Measurements from ENCODE around the gene RALGPS2. TPM values are rescaled to one million over a fixed set of nuclear protein-coding genes. Genes with fewer than 3 reads are reported as not detected.

The RALGPS2 gene
- polyA plus RNA-seq, 1 donor from 2014 or later, result 257 TPM

DNA sequence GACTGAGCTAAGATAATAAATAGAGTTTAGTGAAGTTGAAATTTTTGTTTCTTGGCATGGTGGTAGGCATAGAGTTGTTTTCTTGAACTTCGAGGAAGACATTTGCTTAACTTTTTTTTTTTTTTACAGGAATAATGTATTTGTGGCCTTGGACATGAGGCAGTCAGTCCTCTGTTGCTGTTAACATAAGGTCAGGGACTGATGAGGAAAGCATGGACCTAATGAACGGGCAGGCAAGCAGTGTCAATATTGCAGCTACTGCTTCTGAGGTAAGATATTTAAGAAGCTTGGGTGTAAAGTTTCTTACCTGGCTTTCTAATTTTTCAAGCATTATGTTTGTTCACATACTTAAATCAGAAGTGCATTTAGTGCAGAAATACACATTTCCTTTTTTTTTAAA lies 51.5 kb downstream of the RALGPS2 start:
- H3K9me3 Mint-ChIP-seq, result peaks cover 0 to 2% (median 0%) of the 10 kb centered on the region in 3 donors
- H3K4me3 Mint-ChIP-seq, result peak overlapping the region in 2 of 4 donors; percentile 12 to 13
- peak overlapping the region in 2 of 3 donors; percentile 66 to 71 for H3K27ac Mint-ChIP-seq
- H3K4me1 Mint-ChIP-seq, result peaks cover 25 to 36% (median 35%) of the 10 kb centered on the region in 3 donors
- peaks cover 14% of the 10 kb centered on the region for H3K36me3 Mint-ChIP-seq
- H3K27me3 Mint-ChIP-seq, result no peaks in the 10 kb centered on the region

DNA sequence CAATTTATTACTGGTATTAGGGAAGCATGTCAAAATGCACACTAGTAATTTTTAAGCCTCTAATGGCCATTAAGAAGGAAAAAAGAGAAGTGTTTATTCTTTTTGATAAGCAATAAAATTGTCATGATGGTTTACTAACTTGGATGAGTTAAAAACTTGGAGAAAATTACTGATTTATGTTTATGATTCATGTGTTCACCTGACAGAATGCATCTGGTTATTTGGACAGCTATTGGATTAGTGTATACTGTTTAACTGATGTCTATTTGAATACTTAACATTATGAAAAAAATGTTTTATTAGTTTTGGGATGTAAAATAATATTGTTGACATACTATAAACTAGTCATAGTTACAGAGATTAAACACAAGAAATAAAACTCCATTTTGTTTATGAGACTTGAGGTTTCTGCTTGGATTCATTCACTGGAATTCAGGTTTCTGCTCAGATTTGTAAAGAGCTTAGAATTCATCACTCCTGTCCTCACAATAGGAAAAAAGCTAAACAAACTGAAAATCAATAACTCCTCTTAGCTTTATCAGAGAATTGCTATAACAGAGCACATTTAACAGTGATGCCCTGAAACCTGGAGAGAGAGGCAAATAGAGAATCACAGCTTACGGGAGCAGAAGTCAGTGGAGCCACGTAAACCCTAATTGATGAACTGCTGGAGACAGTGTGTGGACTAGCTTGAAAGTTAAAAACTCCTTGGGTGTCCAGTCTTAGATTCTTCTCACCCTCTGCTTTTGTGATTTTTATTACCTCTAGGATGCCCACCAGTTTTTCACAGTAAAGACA lies 56.7 kb downstream of the RALGPS2 start:
- Mint-ChIP-seq H3K9me3 (peaks cover 0 to 2% (median 0%) of the 10 kb centered on the region in 3 donors), H3K27me3 (no peaks in the 10 kb centered on the region), H3K36me3 (peaks cover 13% of the 10 kb centered on the region), H3K27ac (peak overlapping the region; percentile 41 to 69 (median 57)), H3K4me3 (peak overlapping the region in 3 of 4 donors; percentile 2 to 78 (median 56)), H3K4me1 (peaks cover 17 to 48% (median 40%) of the 10 kb centered on the region in 3 donors)

DNA sequence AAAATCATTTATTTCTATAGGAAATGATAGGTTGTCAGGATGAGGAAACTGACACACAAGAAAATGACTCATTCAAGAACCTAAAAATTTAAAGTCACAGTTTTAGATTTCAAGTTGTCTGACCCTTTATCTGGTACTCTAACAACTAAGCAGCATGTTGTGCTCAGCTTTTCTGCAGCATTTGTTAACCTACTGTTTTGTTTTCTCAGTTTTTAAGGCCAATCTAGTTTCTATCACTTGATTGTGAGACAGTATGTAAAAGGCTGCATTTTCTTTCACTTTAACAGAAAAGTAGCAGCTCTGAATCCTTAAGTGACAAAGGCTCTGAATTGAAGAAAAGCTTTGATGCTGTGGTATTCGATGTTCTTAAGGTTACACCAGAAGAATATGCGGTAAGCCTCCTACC lies 59.1 kb downstream of the RALGPS2 start:
- Mint-ChIP-seq H3K9me3 (no peaks in the 10 kb centered on the region), H3K4me3 (no peak overlapping the region), H3K27ac (peak overlapping the region in 2 of 3 donors; percentile 21 to 36), H3K27me3 (no peaks in the 10 kb centered on the region), H3K4me1 (peaks cover 19 to 60% (median 53%) of the 10 kb centered on the region in 3 donors), H3K36me3 (peaks cover 15% of the 10 kb centered on the region)

DNA sequence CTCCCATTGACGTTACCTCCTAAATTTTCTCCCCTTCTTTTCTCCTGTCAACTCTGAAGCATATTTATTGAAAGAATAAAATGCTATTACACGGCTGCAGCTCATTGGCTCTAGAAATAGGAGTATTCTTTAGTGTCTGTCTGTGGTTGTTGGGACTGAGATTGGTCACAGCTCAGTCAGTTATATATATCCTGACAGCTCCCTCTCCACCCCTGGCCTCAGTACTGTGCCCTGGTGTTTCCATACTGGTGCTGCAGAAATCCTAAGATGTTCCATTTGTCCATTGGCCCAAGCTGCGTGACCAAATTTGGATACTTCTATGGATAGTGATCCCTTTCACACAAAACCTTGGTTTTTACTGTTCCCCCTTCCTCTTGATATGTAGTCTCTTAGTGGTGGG lies 67.3 kb downstream of the RALGPS2 start:
- Mint-ChIP-seq H3K36me3 (peaks cover 12% of the 10 kb centered on the region), H3K4me3 (no peak overlapping the region), H3K27me3 (no peaks in the 10 kb centered on the region), H3K27ac (no peak overlapping the region), H3K4me1 (peaks cover 26 to 49% (median 44%) of the 10 kb centered on the region in 3 donors), H3K9me3 (no peaks in the 10 kb centered on the region)

DNA sequence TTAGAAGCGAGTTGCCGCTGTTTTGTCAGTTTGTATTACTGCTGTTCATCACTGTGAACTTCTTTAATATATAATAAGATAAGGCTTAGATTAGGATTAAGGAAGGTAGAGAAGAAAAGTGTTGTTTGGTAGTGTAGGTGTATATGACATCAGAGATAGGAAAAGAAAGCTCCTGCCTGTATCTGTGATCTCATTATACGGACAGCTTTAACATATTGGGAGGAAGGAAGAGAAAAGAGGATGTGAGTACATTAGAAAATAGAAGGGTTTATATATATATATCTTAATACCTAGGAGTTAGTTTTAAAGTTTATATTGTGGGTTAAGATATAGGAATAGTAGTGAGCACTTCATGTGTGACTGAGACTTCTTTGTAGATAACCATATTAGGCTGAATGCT lies 71.0 kb downstream of the RALGPS2 start:
- Mint-ChIP-seq H3K27me3 (no peaks in the 10 kb centered on the region), H3K4me1 (peaks cover 25 to 40% (median 40%) of the 10 kb centered on the region in 3 donors), H3K4me3 (peak overlapping the region in 2 of 4 donors; percentile 2 to 20), H3K36me3 (peaks cover 10% of the 10 kb centered on the region), H3K9me3 (no peaks in the 10 kb centered on the region), H3K27ac (peak overlapping the region; percentile 0 to 79 (median 53))

DNA sequence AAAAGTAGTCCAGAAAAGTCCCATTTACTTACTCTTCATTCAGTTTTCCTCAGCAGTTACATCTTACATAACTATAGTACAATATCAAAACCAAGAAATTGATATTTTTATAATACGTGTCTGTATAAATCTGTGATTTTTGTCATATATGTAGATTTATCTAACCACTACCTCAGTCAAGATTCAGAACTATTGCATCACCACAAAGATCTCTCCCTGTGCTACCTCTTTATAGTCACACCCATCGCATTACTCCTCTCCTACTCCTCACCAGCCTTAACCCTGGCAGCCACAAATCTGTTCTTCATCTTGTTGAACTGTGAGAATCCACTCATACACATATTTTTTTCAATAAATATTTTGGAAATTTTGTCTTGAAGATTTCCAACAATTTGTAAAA lies 72.5 kb downstream of the RALGPS2 start:
- Mint-ChIP-seq H3K4me1 (peaks cover 21 to 37% (median 34%) of the 10 kb centered on the region in 3 donors), H3K36me3 (peaks cover 10% of the 10 kb centered on the region), H3K9me3 (no peaks in the 10 kb centered on the region), H3K4me3 (no peak overlapping the region), H3K27ac (peak overlapping the region; percentile 3 to 58 (median 27)), H3K27me3 (no peaks in the 10 kb centered on the region)

DNA sequence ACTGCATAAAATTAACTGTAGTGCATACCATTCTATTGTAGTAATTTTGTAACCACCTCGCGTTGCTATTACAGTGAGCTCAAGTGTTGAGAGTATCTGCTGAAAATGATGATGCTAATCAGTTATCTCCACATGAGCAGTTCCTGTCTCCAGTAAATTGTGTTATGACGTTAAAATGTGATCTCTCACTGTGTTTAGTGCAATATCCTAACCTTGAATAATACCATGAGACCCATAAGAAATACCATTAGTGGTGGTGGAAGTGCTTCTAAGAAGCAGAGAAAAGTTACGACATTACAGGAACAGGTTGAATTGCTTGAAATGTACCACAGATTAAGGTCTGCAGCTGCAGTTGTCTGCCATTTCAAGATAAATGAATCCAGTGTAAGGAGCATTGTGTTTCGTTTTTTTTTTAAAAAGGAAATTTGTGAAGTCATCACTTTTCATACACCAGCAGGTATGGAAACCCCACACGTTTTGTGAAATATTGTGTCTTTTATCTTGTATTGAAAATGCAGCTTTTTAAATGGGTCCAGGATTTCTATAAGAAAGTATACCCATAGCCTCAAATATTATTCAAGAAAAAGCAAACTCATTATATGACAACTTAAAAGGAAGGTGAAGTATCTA lies 73.3 kb downstream of the RALGPS2 start:
- Mint-ChIP-seq H3K9me3 (no peaks in the 10 kb centered on the region), H3K36me3 (peaks cover 10% of the 10 kb centered on the region), H3K27me3 (no peaks in the 10 kb centered on the region), H3K4me3 (no peak overlapping the region), H3K27ac (no peak overlapping the region), H3K4me1 (peaks cover 24 to 40% (median 36%) of the 10 kb centered on the region in 3 donors)

DNA sequence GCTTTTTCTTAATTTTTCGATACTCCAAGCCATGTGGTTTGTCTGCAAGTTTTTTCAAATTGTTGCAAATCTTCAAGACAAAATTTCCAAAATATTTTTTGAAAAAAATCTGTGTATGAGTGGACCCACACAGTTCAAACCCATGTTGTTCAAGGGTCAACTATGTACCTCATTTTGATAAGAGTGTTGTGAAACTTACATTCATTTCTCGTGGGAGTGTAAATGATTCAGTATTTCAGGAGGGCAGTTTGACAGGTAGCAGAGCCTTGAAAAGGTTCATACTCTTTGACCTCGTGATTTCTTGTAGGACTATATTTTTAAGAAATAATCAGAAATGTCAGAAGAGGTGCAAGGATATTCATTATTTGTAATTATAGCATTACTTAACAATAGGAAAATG lies 77.8 kb downstream of the RALGPS2 start:
- no peak overlapping the region for H3K27ac Mint-ChIP-seq
- H3K27me3 Mint-ChIP-seq, result no peaks in the 10 kb centered on the region
- H3K4me1 Mint-ChIP-seq, result peaks cover 10 to 46% (median 31%) of the 10 kb centered on the region in 3 donors
- H3K36me3 Mint-ChIP-seq, result peaks cover 8% of the 10 kb centered on the region
- peak overlapping the region in 1 of 4 donors; percentile 5 for H3K4me3 Mint-ChIP-seq
- peaks cover 0 to 4% (median 0%) of the 10 kb centered on the region in 3 donors for H3K9me3 Mint-ChIP-seq

DNA sequence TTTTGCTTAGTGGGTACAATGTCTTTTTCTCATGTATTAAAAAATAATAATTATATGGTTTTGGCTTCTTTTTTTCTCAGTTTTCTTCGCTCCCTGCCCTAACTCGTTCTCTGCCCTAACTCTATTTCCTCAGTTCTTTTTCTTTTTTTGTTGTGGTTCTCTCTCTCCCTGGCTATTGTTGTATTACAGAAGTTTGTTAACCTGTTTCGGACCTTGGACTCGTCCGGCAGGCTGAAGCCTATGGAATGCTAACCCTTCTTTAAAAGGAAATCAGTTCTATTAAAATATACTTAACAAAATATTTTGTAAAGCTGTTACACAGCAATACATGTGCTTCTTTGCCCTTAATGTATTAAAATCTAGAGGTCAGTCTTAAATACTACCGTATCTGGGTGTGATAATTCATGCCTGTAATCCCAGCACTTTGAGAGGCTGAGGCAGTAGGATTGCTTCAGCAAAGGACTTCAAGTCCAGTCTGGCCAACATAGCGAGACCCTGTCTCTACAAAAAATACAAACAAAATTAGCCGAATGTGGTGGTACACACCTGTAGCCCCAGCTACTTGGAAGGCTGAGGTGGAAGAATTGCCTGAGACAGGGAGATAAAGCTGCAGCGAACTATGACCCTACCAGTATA lies 81.7 kb downstream of the RALGPS2 start:
- no peaks in the 10 kb centered on the region for H3K27me3 Mint-ChIP-seq
- peaks cover 7% of the 10 kb centered on the region for H3K36me3 Mint-ChIP-seq
- H3K4me3 Mint-ChIP-seq, result no peak overlapping the region
- H3K4me1 Mint-ChIP-seq, result peaks cover 6 to 46% (median 23%) of the 10 kb centered on the region in 3 donors
- H3K9me3 Mint-ChIP-seq, result peaks cover 0 to 4% (median 0%) of the 10 kb centered on the region in 3 donors
- H3K27ac Mint-ChIP-seq, result peak overlapping the region in 2 of 3 donors; percentile 45 to 63

DNA sequence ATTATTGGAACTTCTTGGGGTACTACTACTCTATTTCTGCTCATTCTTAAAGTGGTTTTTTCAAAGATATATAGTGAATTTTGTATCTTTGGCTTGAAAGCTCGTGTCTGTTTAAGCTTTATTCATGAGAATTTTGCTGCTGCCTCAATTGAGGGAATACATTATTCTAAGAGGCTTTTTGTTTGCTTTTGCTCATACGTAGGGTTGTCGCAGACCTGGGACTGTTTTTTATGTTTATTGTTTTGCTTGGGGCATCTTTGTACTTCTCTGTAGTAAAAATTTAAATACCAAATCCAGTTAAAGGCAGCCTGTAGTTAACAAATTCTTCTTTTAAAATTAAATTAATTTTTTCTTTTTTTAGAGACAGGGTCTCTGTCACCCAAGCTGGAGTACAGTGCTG lies 83.5 kb downstream of the RALGPS2 start:
- Mint-ChIP-seq H3K4me3 (no peak overlapping the region), H3K27ac (peak overlapping the region in 1 of 3 donors; percentile 65), H3K4me1 (peaks cover 6 to 52% (median 27%) of the 10 kb centered on the region in 3 donors), H3K27me3 (no peaks in the 10 kb centered on the region), H3K9me3 (peaks cover 0 to 4% (median 0%) of the 10 kb centered on the region in 3 donors), H3K36me3 (peaks cover 7% of the 10 kb centered on the region)

DNA sequence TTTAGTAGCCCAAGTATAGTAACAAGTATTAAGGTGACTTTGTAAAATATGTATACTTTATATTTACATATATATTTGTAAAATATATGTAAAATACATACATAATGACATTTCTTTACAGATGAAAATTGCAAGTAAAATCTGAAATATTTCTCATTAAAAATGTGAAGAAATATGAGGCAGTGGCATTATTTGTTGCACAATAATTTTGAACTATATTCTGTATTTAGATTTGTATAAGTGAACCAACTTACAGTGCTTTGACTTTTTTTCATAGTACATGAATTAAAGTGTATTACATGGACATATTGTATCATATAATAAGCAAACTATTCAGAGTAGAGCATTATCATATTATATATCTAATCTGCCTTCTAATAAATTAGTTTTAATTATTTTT lies 85.5 kb downstream of the RALGPS2 start:
- Mint-ChIP-seq H3K27ac (no peak overlapping the region), H3K9me3 (no peaks in the 10 kb centered on the region), H3K27me3 (no peaks in the 10 kb centered on the region), H3K4me1 (peaks cover 8 to 58% (median 32%) of the 10 kb centered on the region in 3 donors), H3K36me3 (peaks cover 8% of the 10 kb centered on the region), H3K4me3 (no peak overlapping the region)

DNA sequence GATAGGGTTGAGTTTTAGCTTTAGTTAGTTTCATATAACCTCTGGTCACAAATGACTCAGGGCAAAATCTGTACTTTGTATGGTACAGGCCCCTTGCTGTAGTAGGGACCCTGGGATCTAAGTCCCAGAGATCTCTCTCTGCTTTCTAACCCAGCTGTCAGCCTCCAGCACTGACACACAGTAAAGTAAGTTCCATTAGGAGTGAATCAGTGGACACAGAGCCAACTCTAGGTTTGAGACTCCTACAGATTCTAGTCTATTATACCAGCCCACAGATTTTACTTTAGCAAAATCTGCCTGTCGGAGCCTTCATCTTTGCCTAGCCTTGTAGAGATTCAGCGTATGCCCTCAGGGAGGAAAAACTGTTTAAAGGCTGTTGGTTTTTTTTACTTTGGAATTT lies 93.4 kb downstream of the RALGPS2 start:
- Mint-ChIP-seq H3K36me3 (peaks cover 16% of the 10 kb centered on the region), H3K4me1 (peaks cover 21 to 46% (median 36%) of the 10 kb centered on the region in 3 donors), H3K4me3 (peak overlapping the region in 1 of 4 donors; percentile 45), H3K27ac (peak overlapping the region; percentile 41 to 68 (median 60)), H3K27me3 (no peaks in the 10 kb centered on the region), H3K9me3 (no peaks in the 10 kb centered on the region)

DNA sequence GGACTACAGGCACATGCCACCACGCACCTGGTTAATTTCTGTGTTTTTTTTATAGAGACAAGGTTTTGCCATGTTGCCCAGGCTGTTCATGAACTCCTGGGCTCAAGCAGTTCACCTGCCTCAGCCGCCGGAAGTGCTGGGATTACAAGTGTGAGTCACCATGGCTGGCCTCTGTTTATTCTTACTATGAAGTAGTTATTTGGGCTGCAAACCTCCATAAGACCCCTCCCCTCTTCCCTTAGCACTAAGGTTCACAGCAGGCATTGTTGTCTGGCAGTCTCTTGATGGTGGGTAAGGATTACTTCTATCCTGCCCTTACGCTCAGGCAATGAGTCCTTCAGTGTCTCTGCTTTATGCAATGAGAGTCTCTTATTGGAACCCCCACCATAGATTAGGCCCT lies 94.1 kb downstream of the RALGPS2 start:
- peaks cover 24 to 52% (median 41%) of the 10 kb centered on the region in 3 donors for H3K4me1 Mint-ChIP-seq
- H3K27me3 Mint-ChIP-seq, result no peaks in the 10 kb centered on the region
- no peaks in the 10 kb centered on the region for H3K9me3 Mint-ChIP-seq
- H3K4me3 Mint-ChIP-seq, result no peak overlapping the region
- peaks cover 21% of the 10 kb centered on the region for H3K36me3 Mint-ChIP-seq
- peak overlapping the region in 1 of 3 donors; percentile 81 for H3K27ac Mint-ChIP-seq

DNA sequence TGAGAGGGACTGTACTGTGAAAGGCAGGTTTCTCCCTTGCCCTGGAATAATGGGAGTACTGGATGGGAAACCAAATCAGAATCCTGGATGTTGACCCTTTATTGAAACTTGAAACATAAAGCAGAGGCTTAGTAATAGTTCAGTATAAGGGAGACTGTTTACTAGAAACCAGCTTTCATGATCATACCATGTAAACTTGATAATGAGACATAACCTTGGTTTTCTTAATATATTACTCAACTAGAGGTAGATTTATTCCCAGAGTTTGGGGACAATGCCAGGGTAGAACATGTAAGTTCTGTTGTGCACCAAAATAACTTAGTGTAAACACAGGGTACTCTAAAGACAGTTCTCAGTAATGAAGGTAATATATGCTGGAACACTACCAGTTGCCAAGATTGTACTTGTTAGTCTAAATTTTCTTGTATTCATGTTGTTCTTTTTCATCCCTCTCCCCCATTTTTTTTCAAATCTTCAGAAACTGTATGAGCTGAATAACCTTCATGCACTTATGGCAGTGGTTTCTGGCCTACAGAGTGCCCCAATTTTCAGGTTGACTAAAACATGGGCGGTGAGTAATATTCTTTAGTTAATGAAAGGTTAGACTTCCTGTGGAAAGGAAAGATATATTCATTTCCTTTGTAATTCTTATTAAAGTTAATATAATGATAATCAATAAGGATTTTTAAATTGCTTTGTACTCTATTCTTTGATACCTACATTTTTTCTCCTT lies 96.3 kb downstream of the RALGPS2 start:
- peak overlapping the region; percentile 4 to 45 (median 39) for H3K27ac Mint-ChIP-seq
- H3K27me3 Mint-ChIP-seq, result no peaks in the 10 kb centered on the region
- H3K4me3 Mint-ChIP-seq, result no peak overlapping the region
- H3K4me1 Mint-ChIP-seq, result peaks cover 26 to 46% (median 32%) of the 10 kb centered on the region in 3 donors
- peaks cover 21% of the 10 kb centered on the region for H3K36me3 Mint-ChIP-seq
- H3K9me3 Mint-ChIP-seq, result peaks cover 0 to 2% (median 0%) of the 10 kb centered on the region in 3 donors
